ENCODE measurements around the gene NMD3.
"Not testable (repeated sequence)": the region's sequence is repeated elsewhere in the genome, so short reads cannot be mapped to it uniquely, and the experiment has no call there.

DNA sequence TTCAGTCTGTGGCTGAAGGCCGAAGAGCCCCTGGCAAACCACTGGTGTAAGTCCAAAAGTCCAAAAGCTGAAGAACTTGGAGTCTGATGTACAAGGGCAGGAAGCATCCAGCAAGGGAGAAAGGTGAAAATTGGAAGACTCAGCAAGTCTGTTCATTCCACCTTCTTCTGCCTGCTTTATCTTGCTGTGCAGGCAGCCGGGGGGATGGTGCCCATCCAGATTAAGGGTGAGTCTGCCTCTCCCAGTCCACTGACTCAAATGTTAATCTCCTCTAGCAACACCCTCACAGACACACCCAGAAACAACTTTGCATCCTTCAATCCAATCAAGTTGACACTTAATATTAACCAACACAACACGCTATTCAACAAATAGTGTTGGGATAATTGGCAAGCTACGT, 61.3 kb downstream of the NMD3 start:
- TF ChIP-seq CTCF, EZH2phosphoT487 (IDR thresholded peaks at IDR 0.05): not testable (repeated sequence)

All from neural progenitor cell (in vitro differentiated cells).